HCT116 (cell line): Measurements from ENCODE around the gene CPNE4. TPM values are rescaled to one million over a fixed set of nuclear protein-coding genes. Genes with fewer than 3 reads are reported as not detected.

Source experiments
- ATAC-seq: fragments of 200-7000 bp; cut with Tn5 transposase; 2 replicates; pipeline ENCODE4 v1.9.1; 2020; ENCODE audit warnings: mild to moderate bottlenecking, moderate library complexity
- BruUV-seq: library from RNA; stranded (reverse); fragments of 400-500 nt; replicated peaks from 2 replicates; lab custom pipeline; 2021; lab: Mats Ljungman, UMichigan
- CTCF ChIA-PET: fragments of 300-600 bp; sonication (Branson Sonifier 250); formaldehyde crosslinking; loops from one replicate; lab custom pipeline; 2021; ENCODE audit warnings: antibody characterized with exemption; lab: Charles Lee
- POLR2A ChIA-PET: fragments of 300-600, 350-600 bp; sonication (Branson Sonifier 250); formaldehyde crosslinking; loops from one replicate; lab custom pipeline; 2021; ENCODE audit warnings: antibody characterized with exemption; lab: Charles Lee
- RAD21 ChIA-PET, 2 experiments: fragments of 300-600 bp; sonication (Branson Sonifier 250); formaldehyde crosslinking; loops; one replicate each; lab custom pipeline; 2023; ENCODE audit warnings: low total read pairs in 2 of 2; ENCODE audit not compliant: uncharacterized antibody in 2 of 2, unreplicated experiment in 2 of 2, low non-redundant PET in 1 of 2; lab: Charles Lee
- DNase-seq: peaks from one replicate; pipeline ENCODE4 v3.0.0-alpha.2; 2010; ENCODE audit warnings: low read depth, low spot score
- H2AFZ ChIP-seq: fragments of 200-600 bp; shearing (Covaris generic), sonication (generic); 2 replicates; pipeline ENCODE4 v1.6.1; 2017; ENCODE audit warnings: low read depth, mixed run types, mixed read lengths, antibody characterized with exemption, low read length; ENCODE audit not compliant: poor library complexity, severe bottlenecking
- H3K27ac ChIP-seq: 2 replicates; pipeline ENCODE4 v1.5.1; 2012; ENCODE audit warnings: low read depth, low read length
- H3K27me3 ChIP-seq: fragments of 200-600 bp; sonication (generic); 2 replicates; pipeline ENCODE4 v1.6.1; 2016; ENCODE audit warnings: mixed run types, low read length, mixed read lengths; ENCODE audit not compliant: insufficient read depth
- H3K36me3 ChIP-seq, 2 experiments: fragments of 200-500 bp in 1 of 2; fragments of 200-600 bp in 1 of 2; sonication (Bioruptor generic) in 1 of 2; sonication (generic) in 1 of 2; 2 replicates each; pipeline versions ENCODE4 v1.5.1 to v1.6.1; 2014 to 2016; ENCODE audit warnings: low read length in 2 of 2, inconsistent platforms in 1 of 2, mixed read lengths in 1 of 2, mixed run types in 1 of 2; ENCODE audit not compliant: insufficient read depth in 2 of 2, control insufficient read depth in 1 of 2
- H3K4me1 ChIP-seq, 2 experiments: fragments of 200-600 bp in 1 of 2; sonication (generic) in 1 of 2; 2 replicates each; pipeline versions ENCODE4 v1.5.1 to v1.6.1; 2012 to 2017; ENCODE audit warnings: low read length in 2 of 2, inconsistent platforms in 1 of 2, mild to moderate bottlenecking in 1 of 2, mixed read lengths in 1 of 2, mixed run types in 1 of 2, moderate library complexity in 1 of 2; ENCODE audit not compliant: insufficient read depth in 2 of 2, control insufficient read depth in 1 of 2
- H3K4me2 ChIP-seq: fragments of 200-600 bp; sonication (generic); 2 replicates; pipeline ENCODE4 v1.6.1; 2017; ENCODE audit warnings: mixed run types, low read length, mixed read lengths
- H3K4me3 ChIP-seq, 2 experiments: fragments of 200-600 bp in 1 of 2; sonication (generic) in 1 of 2; replicated peaks in 1 of 2; 2 replicates each; pipeline ENCODE4 v1.5.1; 2011 to 2016; ENCODE audit warnings: low read length in 2 of 2, control low read depth in 1 of 2, low read depth in 1 of 2, mild to moderate bottlenecking in 1 of 2, mixed read lengths in 1 of 2, mixed run types in 1 of 2
- H3K79me2 ChIP-seq: fragments of 200-600 bp; sonication (generic); 2 replicates; pipeline ENCODE4 v1.6.1; 2017; ENCODE audit warnings: mild to moderate bottlenecking, mixed run types, low read length, moderate library complexity, mixed read lengths; ENCODE audit not compliant: insufficient read depth
- H3K9ac ChIP-seq: fragments of 200-600 bp; sonication (generic); 2 replicates; pipeline ENCODE4 v1.6.1; 2016; ENCODE audit warnings: low read length, mixed read lengths
- H3K9me2 ChIP-seq: fragments of 200-600 bp; sonication (generic), shearing (Covaris generic); 2 replicates; pipeline ENCODE4 v1.6.1; 2017; ENCODE audit warnings: mixed run types, mild to moderate bottlenecking, moderate library complexity; ENCODE audit not compliant: insufficient read depth
- H3K9me3 ChIP-seq, 2 experiments: fragments of 200-500 bp in 1 of 2; fragments of 200-600 bp in 1 of 2; sonication (Bioruptor generic) in 1 of 2; sonication (generic) in 1 of 2; 2 replicates each; pipeline ENCODE4 v1.6.1; 2014 to 2017; ENCODE audit warnings: low read length in 2 of 2, mixed read lengths in 2 of 2, inconsistent platforms in 1 of 2, low read depth in 1 of 2, mild to moderate bottlenecking in 1 of 2, mixed run types in 1 of 2, moderate library complexity in 1 of 2; ENCODE audit not compliant: control insufficient read depth in 1 of 2, insufficient read depth in 1 of 2
- H4K20me1 ChIP-seq: fragments of 200-600 bp; sonication (generic), shearing (Covaris generic); 2 replicates; pipeline ENCODE4 v1.6.1; 2017; ENCODE audit warnings: mixed run types, mild to moderate bottlenecking, moderate library complexity; ENCODE audit not compliant: insufficient read depth
- EZH2phosphoT487 ChIP-seq: fragments of 200-600 bp; IDR thresholded peaks from 2 replicates; pipeline ENCODE4 v1.6.1; 2018; ENCODE audit warnings: antibody characterized with exemption, borderline replicate concordance
- FOSL1 ChIP-seq: IDR thresholded peaks from 2 replicates; pipeline ENCODE4 v1.6.1; 2012; ENCODE audit warnings: low read depth
- POLR2A ChIP-seq: IDR thresholded peaks from 2 replicates; pipeline ENCODE4 v1.7.0; 2011; ENCODE audit warnings: borderline replicate concordance; ENCODE audit not compliant: insufficient read depth, insufficient read length; ENCODE audit errors: extremely low read depth
- POLR2AphosphoS5 ChIP-seq: IDR thresholded peaks from 2 replicates; pipeline ENCODE4 v1.6.1; 2011; ENCODE audit warnings: mild to moderate bottlenecking, low read depth, low read length, moderate library complexity
- RAD21 ChIP-seq: IDR thresholded peaks from 2 replicates; pipeline ENCODE4 v1.6.1; 2012; ENCODE audit warnings: low read depth, mild to moderate bottlenecking
- REST ChIP-seq: IDR thresholded peaks from 2 replicates; pipeline ENCODE4 v1.6.1; 2012; ENCODE audit warnings: low read depth
- SIN3A ChIP-seq: IDR thresholded peaks from 2 replicates; pipeline ENCODE4 v1.6.1; 2012; ENCODE audit warnings: low read depth
- SRF ChIP-seq: IDR thresholded peaks from 2 replicates; pipeline ENCODE4 v1.6.1; 2012; ENCODE audit warnings: low read depth
- ZBTB33 ChIP-seq: IDR thresholded peaks from 2 replicates; pipeline ENCODE4 v1.6.1; 2011; ENCODE audit warnings: mild to moderate bottlenecking, low read length, moderate library complexity; ENCODE audit not compliant: insufficient replicate concordance; ENCODE audit errors: extremely low read depth
- ZFX ChIP-seq: fragments of 450-650 bp; IDR thresholded peaks from 2 replicates; pipeline ENCODE4 v1.6.1; 2017
- ZNF274 ChIP-seq: fragments of 200-500 bp; sonication (Bioruptor generic); IDR thresholded peaks from 2 replicates; pipeline ENCODE4 v1.6.1; 2014; ENCODE audit warnings: mild to moderate bottlenecking, low read depth, low read length, inconsistent platforms
- intact Hi-C: fragments of 100-400 bp; cut with micrococcal nuclease; formaldehyde crosslinking; loops from 2 replicates; pipeline ENCODE4 v1.10.0; 2022
- total RNA-seq: library from RNA; stranded (reverse); gene quantifications from one replicate; pipeline ENCODE4 v1.2.1, GENCODE V29; 2021; ENCODE audit not compliant: unreplicated experiment
- TF ChIP-seq, protein P1 (sequence below): IDR thresholded peaks from 2 replicates; pipeline ENCODE4 v1.6.1; 2012
- TF ChIP-seq, protein P2 (sequence below): IDR thresholded peaks from 2 replicates; pipeline ENCODE4 v1.6.1; 2012

The CPNE4 gene
- total RNA-seq, 1 experiment from 2014 or later = not detected

DNA sequence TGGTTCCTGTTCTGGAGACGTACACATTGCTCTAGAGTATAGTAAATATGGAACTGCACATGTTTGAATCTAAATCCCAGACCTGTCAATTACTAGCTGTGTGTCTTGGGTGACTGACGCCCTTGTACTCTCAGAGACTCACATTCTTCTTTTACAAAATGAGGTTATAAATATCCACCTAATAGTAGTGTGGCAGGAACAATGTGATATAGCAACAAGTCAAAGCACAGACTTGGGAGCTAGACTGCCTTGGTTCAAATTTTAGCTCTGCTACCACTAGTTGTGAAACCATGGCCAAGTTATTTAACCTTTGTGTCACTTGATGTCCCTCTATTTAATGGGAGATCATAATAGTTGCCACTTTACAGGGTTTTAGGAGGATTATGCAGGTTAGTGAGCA is 245.6 kb downstream of the CPNE4 start (continued):
- TF ChIP-seq ZBTB33 (no peak), REST (no peak)

- Histone ChIP-seq H3K4me1 (no peaks in the 10 kb centered on the region), H3K9ac (no peak overlapping the region), H3K79me2 (no peaks in the 10 kb centered on the region), H3K4me2 (no peak overlapping the region), H3K9me3 (no peaks in the 10 kb centered on the region), H3K36me3 (no peaks in the 10 kb centered on the region), H3K27ac (no peak overlapping the region), H4K20me1 (no peaks in the 10 kb centered on the region), H3K9me2 (no peaks in the 10 kb centered on the region), H3K4me3 (no peak overlapping the region)
- POLR2A ChIA-PET = no interaction called here
- DNase-seq = no peak
- no TSS peak for BruUV-seq
- intact Hi-C loops = no loop called here
- CTCF ChIA-PET = no interaction called here
- ATAC-seq = no peak
- no peak for TF ChIP-seq POLR2AphosphoS5
- TF ChIP-seq EZH2phosphoT487 = no peak
- no peak for TF ChIP-seq REST
- TF ChIP-seq SIN3A = no peak
- no peak for TF ChIP-seq RAD21
- TF ChIP-seq FOSL1 = no peak
- TF ChIP-seq POLR2A = no peak
- TF ChIP-seq, protein P1, sequence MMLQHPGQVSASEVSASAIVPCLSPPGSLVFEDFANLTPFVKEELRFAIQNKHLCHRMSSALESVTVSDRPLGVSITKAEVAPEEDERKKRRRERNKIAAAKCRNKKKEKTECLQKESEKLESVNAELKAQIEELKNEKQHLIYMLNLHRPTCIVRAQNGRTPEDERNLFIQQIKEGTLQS = no peak
- no peak for TF ChIP-seq ZNF274
- no peak for TF ChIP-seq ZFX
- TF ChIP-seq SRF = no peak
- no peak for TF ChIP-seq ZBTB33
- TF ChIP-seq, protein P2, sequence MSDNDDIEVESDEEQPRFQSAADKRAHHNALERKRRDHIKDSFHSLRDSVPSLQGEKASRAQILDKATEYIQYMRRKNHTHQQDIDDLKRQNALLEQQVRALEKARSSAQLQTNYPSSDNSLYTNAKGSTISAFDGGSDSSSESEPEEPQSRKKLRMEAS = no peak
- TF ChIP-seq, all 23 proteins: peak for 0
- no peak overlapping the region for H2AFZ ChIP-seq
- RAD21 ChIA-PET = no interaction called here
- H3K27me3 ChIP-seq = peaks cover 29% of the 10 kb centered on the region
Measured at GRCh38 chr3:131786386-131786785, 248.4 kb downstream of the CPNE4 start.
